SK-N-SH treated with all-trans-retinoic acid at 6 μM for 48 hours (cell line): ENCODE measurements around the gene COQ5.
A peak's percentile ranks its signal among the peaks of the same experiment; 100 is the strongest.

Experiments used
- ATAC-seq: fragments of 200-7000 bp; cut with Tn5 transposase; 3 replicates; pipeline ENCODE4 v1.9.1; 2020; ENCODE audit warnings: mild to moderate bottlenecking, moderate library complexity
- ARNTL ChIP-seq: fragments of 450-650 bp; formaldehyde crosslinking; IDR thresholded peaks from 2 replicates; pipeline ENCODE4 v1.5.0; 2020; ENCODE audit warnings: low read depth, mild to moderate bottlenecking, moderate library complexity, borderline replicate concordance
- BACH2 ChIP-seq: fragments of 250-450 bp; sonication (Bioruptor Pico); IDR thresholded peaks from 2 replicates; pipeline ENCODE4 v1.9.0; 2021; ENCODE audit warnings: mild to moderate bottlenecking, borderline replicate concordance
- CSDC2 ChIP-seq: fragments of 250-450 bp; sonication (Bioruptor Pico); IDR thresholded peaks from 2 replicates; pipeline ENCODE4 v1.5.0; 2020; ENCODE audit warnings: mild to moderate bottlenecking, moderate library complexity
- GLIS3 ChIP-seq: fragments of 250-450 bp; sonication (Bioruptor Pico); IDR thresholded peaks from 2 replicates; pipeline ENCODE4 v1.5.0; 2020; ENCODE audit warnings: mild to moderate bottlenecking, moderate library complexity
- ISL1 ChIP-seq: fragments of 250-450 bp; sonication (Bioruptor Pico); IDR thresholded peaks from 2 replicates; pipeline ENCODE4 v2.1.2; 2022; ENCODE audit warnings: mild to moderate bottlenecking, moderate library complexity
- OSR1 ChIP-seq: fragments of 250-450 bp; sonication (Bioruptor Pico); IDR thresholded peaks from 2 replicates; pipeline ENCODE4 v1.8.0; 2022; ENCODE audit warnings: moderate library complexity, mild to moderate bottlenecking, inconsistent platforms
- SNAI2 ChIP-seq: fragments of 250-450 bp; sonication (Bioruptor Pico); IDR thresholded peaks from 2 replicates; pipeline ENCODE4 v1.5.0; 2020; ENCODE audit warnings: mild to moderate bottlenecking, moderate library complexity
- TCF4 ChIP-seq: fragments of 250-450 bp; sonication (Bioruptor Pico); IDR thresholded peaks from 2 replicates; pipeline ENCODE4 v1.8.0; 2021; ENCODE audit warnings: mild to moderate bottlenecking, moderate library complexity, borderline replicate concordance
- TOX ChIP-seq: fragments of 250-450 bp; sonication (Bioruptor Pico); IDR thresholded peaks from 2 replicates; pipeline ENCODE4 v1.8.0; 2021; ENCODE audit warnings: mild to moderate bottlenecking, moderate library complexity, borderline replicate concordance
- ZC3H10 ChIP-seq: fragments of 250-450 bp; sonication (Bioruptor Pico); IDR thresholded peaks from 2 replicates; pipeline ENCODE4 v1.5.1; 2021; ENCODE audit warnings: mild to moderate bottlenecking, moderate library complexity
- ZFP3 ChIP-seq: fragments of 250-450 bp; sonication (Bioruptor Pico); IDR thresholded peaks from 2 replicates; pipeline ENCODE4 v1.5.0; 2020; ENCODE audit warnings: mild to moderate bottlenecking, moderate library complexity
- ZFP30 ChIP-seq: fragments of 450-650 bp; formaldehyde crosslinking; IDR thresholded peaks from 2 replicates; pipeline ENCODE4 v1.5.0; 2022; ENCODE audit warnings: mild to moderate bottlenecking, moderate library complexity
- ZNF70 ChIP-seq: fragments of 450-650 bp; formaldehyde crosslinking; IDR thresholded peaks from 2 replicates; pipeline ENCODE4 v1.5.0; 2020; ENCODE audit warnings: mild to moderate bottlenecking, moderate library complexity
- ZNF8 ChIP-seq: fragments of 450-650 bp; formaldehyde crosslinking; IDR thresholded peaks from 2 replicates; pipeline ENCODE4 v1.5.0; 2020; ENCODE audit warnings: mild to moderate bottlenecking, moderate library complexity
- TF ChIP-seq, protein P1 (sequence below): fragments of 250-450 bp; sonication (Bioruptor Pico); IDR thresholded peaks from 2 replicates; pipeline ENCODE4 v1.5.1; 2021; ENCODE audit warnings: mild to moderate bottlenecking, moderate library complexity
- TF ChIP-seq, protein P2 (sequence below): fragments of 250-450 bp; sonication (Bioruptor Pico); IDR thresholded peaks from 2 replicates; pipeline ENCODE4 v1.5.0; 2020; ENCODE audit warnings: mild to moderate bottlenecking, moderate library complexity
- TF ChIP-seq, protein P3 (sequence below): fragments of 250-450 bp; sonication (Bioruptor Pico); IDR thresholded peaks from 2 replicates; pipeline ENCODE4 v1.5.1; 2020; ENCODE audit warnings: low read depth, mild to moderate bottlenecking, moderate library complexity

The COQ5 gene

DNA sequence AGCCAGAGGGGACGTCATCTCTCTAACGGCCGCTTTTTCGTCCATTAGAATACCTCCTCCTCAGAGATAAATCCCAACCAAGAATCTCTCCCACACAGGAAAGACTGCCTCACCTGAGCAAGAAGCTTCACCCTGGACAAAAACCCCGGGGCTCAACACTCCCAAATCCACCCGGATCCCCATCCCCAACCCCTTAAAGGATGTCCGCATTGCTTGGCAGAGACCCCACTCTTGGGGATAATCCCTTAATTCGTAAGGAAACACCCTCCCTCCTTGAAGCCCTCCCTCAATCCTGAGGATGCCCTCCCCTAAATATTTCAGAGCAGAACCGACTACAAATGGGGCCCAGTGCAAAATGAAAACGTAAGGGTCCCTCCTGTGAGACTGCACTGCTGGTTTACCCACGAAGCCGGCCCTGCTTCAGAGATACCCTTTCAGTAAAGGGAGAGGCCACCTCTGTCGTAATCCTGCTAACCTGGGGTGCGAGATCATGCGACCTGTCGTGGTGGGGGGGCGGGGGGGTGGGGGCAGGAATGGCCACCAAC, 33.7 kb downstream of the COQ5 start:
- peak; percentile 5; the same call in 2 of the 3 replicates for ATAC-seq
- TF ChIP-seq ZFP30 (CRISPR knock-in tag) (no peak), ZFP3 (no peak), TCF4 (CRISPR knock-in tag) (no peak)
- TF ChIP-seq, protein P1, sequence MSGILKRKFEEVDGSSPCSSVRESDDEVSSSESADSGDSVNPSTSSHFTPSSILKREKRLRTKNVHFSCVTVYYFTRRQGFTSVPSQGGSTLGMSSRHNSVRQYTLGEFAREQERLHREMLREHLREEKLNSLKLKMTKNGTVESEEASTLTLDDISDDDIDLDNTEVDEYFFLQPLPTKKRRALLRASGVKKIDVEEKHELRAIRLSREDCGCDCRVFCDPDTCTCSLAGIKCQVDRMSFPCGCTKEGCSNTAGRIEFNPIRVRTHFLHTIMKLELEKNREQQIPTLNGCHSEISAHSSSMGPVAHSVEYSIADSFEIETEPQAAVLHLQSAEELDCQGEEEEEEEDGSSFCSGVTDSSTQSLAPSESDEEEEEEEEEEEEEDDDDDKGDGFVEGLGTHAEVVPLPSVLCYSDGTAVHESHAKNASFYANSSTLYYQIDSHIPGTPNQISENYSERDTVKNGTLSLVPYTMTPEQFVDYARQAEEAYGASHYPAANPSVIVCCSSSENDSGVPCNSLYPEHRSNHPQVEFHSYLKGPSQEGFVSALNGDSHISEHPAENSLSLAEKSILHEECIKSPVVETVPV, result no peak
- TF ChIP-seq, protein P2, sequence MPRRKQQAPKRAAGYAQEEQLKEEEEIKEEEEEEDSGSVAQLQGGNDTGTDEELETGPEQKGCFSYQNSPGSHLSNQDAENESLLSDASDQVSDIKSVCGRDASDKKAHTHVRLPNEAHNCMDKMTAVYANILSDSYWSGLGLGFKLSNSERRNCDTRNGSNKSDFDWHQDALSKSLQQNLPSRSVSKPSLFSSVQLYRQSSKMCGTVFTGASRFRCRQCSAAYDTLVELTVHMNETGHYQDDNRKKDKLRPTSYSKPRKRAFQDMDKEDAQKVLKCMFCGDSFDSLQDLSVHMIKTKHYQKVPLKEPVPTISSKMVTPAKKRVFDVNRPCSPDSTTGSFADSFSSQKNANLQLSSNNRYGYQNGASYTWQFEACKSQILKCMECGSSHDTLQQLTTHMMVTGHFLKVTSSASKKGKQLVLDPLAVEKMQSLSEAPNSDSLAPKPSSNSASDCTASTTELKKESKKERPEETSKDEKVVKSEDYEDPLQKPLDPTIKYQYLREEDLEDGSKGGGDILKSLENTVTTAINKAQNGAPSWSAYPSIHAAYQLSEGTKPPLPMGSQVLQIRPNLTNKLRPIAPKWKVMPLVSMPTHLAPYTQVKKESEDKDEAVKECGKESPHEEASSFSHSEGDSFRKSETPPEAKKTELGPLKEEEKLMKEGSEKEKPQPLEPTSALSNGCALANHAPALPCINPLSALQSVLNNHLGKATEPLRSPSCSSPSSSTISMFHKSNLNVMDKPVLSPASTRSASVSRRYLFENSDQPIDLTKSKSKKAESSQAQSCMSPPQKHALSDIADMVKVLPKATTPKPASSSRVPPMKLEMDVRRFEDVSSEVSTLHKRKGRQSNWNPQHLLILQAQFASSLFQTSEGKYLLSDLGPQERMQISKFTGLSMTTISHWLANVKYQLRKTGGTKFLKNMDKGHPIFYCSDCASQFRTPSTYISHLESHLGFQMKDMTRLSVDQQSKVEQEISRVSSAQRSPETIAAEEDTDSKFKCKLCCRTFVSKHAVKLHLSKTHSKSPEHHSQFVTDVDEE (CRISPR knock-in tag), result no peak

DNA sequence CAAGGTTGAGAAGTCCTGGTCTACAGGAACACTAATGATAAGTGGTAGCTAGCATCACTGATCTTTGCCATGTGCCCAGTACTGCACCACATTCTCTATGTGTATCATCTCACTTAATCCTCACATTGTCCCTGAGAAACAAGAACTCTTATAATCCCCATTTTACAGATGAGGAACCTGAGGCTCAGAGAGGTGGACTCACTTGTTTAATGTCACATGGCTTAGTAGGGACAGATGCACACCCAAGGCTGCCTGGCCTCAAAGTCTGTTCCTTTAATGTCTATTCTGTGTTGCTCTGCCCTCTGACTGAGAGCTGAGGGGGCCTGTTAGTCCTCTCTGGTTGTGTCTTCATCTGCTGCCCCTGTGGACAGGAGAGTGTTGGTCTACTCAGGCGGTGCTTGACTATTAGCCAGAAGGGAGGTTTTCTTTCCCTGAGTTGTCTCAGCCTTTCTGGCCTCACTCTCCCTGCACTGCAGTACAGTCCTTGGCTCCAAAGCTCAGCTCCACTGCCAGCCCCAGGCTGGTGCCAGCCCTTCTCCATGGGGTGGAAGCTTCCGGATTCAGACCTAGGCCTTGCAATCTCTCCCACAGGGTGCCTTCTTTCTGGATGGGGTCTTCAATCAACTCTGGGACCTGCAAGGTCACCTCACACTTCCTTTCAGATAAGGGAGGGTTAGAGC, 38.0 kb downstream of the COQ5 start:
- no peak for ATAC-seq
- no peak for TF ChIP-seq OSR1 (CRISPR knock-in tag)
- no peak for TF ChIP-seq ZC3H10 (CRISPR knock-in tag)
- TF ChIP-seq GLIS3, result no peak
- TF ChIP-seq, protein P2 (CRISPR knock-in tag), result no peak
- TF ChIP-seq TCF4 (CRISPR knock-in tag), result no peak
- TF ChIP-seq SNAI2 (CRISPR knock-in tag), result no peak
- no peak for TF ChIP-seq ZNF70 (CRISPR knock-in tag)
- no peak for TF ChIP-seq ISL1 (CRISPR knock-in tag)
- no peak for TF ChIP-seq CSDC2 (CRISPR knock-in tag)
- no peak for TF ChIP-seq TOX (CRISPR knock-in tag)
- TF ChIP-seq BACH2 (CRISPR knock-in tag), result no peak
- TF ChIP-seq ARNTL (CRISPR knock-in tag), result no peak
- TF ChIP-seq, all 23 proteins: peak for 0

DNA sequence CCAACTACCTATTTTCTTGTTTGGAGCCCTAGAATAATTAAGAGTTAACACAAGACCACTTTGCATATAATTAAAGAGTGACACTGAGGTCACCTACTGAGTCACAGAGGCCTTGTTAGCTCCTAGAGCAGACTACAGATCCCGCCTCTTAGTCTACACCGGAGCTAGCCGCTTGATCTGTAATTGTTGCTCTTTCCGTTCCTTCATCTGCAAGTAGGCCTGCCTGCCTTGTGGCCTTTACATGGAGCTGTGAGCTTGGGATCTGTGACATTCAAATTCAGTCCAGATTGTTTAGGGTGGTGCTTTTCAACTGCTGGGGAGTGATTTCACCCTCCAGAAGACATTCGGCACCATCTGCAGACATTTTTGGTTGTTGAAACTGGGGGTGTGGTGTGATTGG, 38.6 kb downstream of the COQ5 start:
- no peak for ATAC-seq
- TF ChIP-seq ZNF8 (CRISPR knock-in tag) (no peak), CSDC2 (CRISPR knock-in tag) (no peak), OSR1 (CRISPR knock-in tag) (no peak), BACH2 (CRISPR knock-in tag) (no peak), ISL1 (CRISPR knock-in tag) (no peak), ARNTL (CRISPR knock-in tag) (no peak), TOX (CRISPR knock-in tag) (no peak), ZNF70 (CRISPR knock-in tag) (no peak), SNAI2 (CRISPR knock-in tag) (no peak)
- TF ChIP-seq, protein P3, sequence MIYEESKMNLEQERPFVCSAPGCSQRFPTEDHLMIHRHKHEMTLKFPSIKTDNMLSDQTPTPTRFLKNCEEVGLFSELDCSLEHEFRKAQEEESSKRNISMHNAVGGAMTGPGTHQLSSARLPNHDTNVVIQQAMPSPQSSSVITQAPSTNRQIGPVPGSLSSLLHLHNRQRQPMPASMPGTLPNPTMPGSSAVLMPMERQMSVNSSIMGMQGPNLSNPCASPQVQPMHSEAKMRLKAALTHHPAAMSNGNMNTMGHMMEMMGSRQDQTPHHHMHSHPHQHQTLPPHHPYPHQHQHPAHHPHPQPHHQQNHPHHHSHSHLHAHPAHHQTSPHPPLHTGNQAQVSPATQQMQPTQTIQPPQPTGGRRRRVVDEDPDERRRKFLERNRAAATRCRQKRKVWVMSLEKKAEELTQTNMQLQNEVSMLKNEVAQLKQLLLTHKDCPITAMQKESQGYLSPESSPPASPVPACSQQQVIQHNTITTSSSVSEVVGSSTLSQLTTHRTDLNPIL (CRISPR knock-in tag), result no peak
- TF ChIP-seq, protein P1, result no peak
- TF ChIP-seq, all 23 proteins: peak for 0
